B cell (primary cell): ENCODE measurements around the gene P2RX6.
"Not testable (repeated sequence)": the region's sequence is repeated elsewhere in the genome, so short reads cannot be mapped to it uniquely, and the experiment has no call there.

Experiments used
- CTCF ChIP-seq: fragments of 200-600 bp; IDR thresholded peaks from one replicate; pipeline ENCODE4 v1.8.0; 2022; ENCODE audit warnings: antibody characterized with exemption, mild to moderate bottlenecking
- EZH2 ChIP-seq: IDR thresholded peaks from 2 replicates; pipeline ENCODE4 v1.6.1; 2012; ENCODE audit warnings: borderline replicate concordance, low read depth, mild to moderate bottlenecking, moderate library complexity, low read length; ENCODE audit not compliant: insufficient read depth, poor library complexity, severe bottlenecking

- TF ChIP-seq CTCF, EZH2: not testable (repeated sequence)
These were observed 46.8 kb downstream of the P2RX6 start for GRCh38 chr22:21061660-21062321.
